Naive thymus-derived CD8-positive, alpha-beta T cell (primary cell): Measurements from ENCODE around the gene FLYWCH2. TPM values are rescaled to one million over a fixed set of nuclear protein-coding genes. Genes with fewer than 3 reads are reported as not detected.

Source experiments
- ATAC-seq, 2 donors: fragments of 150-1000 bp; cut with Tn5 transposase in 1 of 2; sonication (Bioruptor Pico), chemical (Tn5 transposase) in 1 of 2; 1 replicate in 1 of 2; 2 replicates in 1 of 2; pipeline ENCODE4 v1.10.0; 2021; ENCODE audit warnings: mild to moderate bottlenecking in 2 of 2, moderate library complexity in 2 of 2
- POLR2A ChIA-PET: fragments of 350-600 bp; sonication (Branson Sonifier 250); formaldehyde crosslinking; loops from one replicate; lab custom pipeline; 2021; ENCODE audit warnings: antibody characterized with exemption; lab: Charles Lee
- DNase-seq, 10 donors: peaks; one replicate each; pipeline versions ENCODE4 v3.0.0 to v3.0.0-alpha.2; 2020 to 2022
- H3K27ac Mint-ChIP-seq, 10 donors: one replicate each; pipeline ENCODE4 v1.8.0; 2020 to 2022; ENCODE audit warnings: mild to moderate bottlenecking in 10 of 10, mixed read lengths in 10 of 10, moderate library complexity in 4 of 10, inconsistent platforms in 1 of 10
- H3K27me3 Mint-ChIP-seq, 5 donors: one replicate each; pipeline ENCODE4 v1.8.0; 2021 to 2022; ENCODE audit warnings: mixed read lengths in 5 of 5
- H3K36me3 Mint-ChIP-seq, 3 donors: one replicate each; pipeline ENCODE4 v1.8.0; 2020 to 2022; ENCODE audit warnings: mixed read lengths in 3 of 3, mild to moderate bottlenecking in 2 of 3, inconsistent platforms in 1 of 3
- H3K4me1 Mint-ChIP-seq, 4 donors: one replicate each; pipeline ENCODE4 v1.8.0; 2021 to 2022; ENCODE audit warnings: mixed read lengths in 4 of 4
- H3K4me3 Mint-ChIP-seq, 10 donors: one replicate each; pipeline ENCODE4 v1.8.0; 2020 to 2022; ENCODE audit warnings: mild to moderate bottlenecking in 10 of 10, mixed read lengths in 10 of 10, moderate library complexity in 6 of 10, inconsistent platforms in 1 of 10
- H3K9me3 Mint-ChIP-seq, 9 donors: one replicate each; pipeline ENCODE4 v1.8.0; 2020 to 2022; ENCODE audit warnings: mixed read lengths in 9 of 9, mild to moderate bottlenecking in 3 of 9, inconsistent platforms in 1 of 9, moderate library complexity in 1 of 9
- polyA plus RNA-seq, 3 donors: library from polyadenylated mRNA; unstranded; fragments of 300-500 nt; fragmentation: Illumina TruSeq; gene quantifications; one replicate each; pipeline ENCODE4 v1.2.3, GENCODE V29; 2021
- total RNA-seq, 8 experiments: library from RNA in 2 of 8; stranded (reverse) in 2 of 8; gene quantifications; one replicate each; pipeline ENCODE4 v1.2.3 and lab custom pipeline; 2021 to 2026

The FLYWCH2 gene
- total and polyA plus RNA-seq, 5 experiments from 2014 or later: 18.0 to 28.8 (median 26.0) TPM

- ATAC-seq (peak in 1 of 2 donors; percentile 39), DNase-seq (peak in 1 of 10 donors; percentile 16)
- H3K4me3 Mint-ChIP-seq: peak overlapping the region in 4 of 10 donors; percentile 7 to 58 (median 20)
- POLR2A ChIA-PET: no interaction called here
- H3K27ac Mint-ChIP-seq: peak overlapping the region in 5 of 10 donors; percentile 1 to 43 (median 37)
- H3K27me3 Mint-ChIP-seq: peaks cover 4 to 23% (median 9%) of the 10 kb centered on the region in 5 donors
- peaks cover 0 to 8% (median 4%) of the 10 kb centered on the region in 3 donors for H3K36me3 Mint-ChIP-seq
- H3K4me1 Mint-ChIP-seq: peaks cover 3 to 18% (median 7%) of the 10 kb centered on the region in 4 donors
- H3K9me3 Mint-ChIP-seq: peaks cover under 1 to 13% (median 9%) of the 10 kb centered on the region in 9 donors
Measured at GRCh38 chr16:2856061-2856670, 26.8 kb upstream of the FLYWCH2 start.

GRCh38 chr16:2856686-2857450 is 26.1 kb upstream of the FLYWCH2 start:
- DNase-seq (no peak), ATAC-seq (no peak)
- Mint-ChIP-seq H3K27ac (peak overlapping the region in 1 of 10 donors; percentile 35), H3K36me3 (peaks cover 0 to 8% (median 6%) of the 10 kb centered on the region in 3 donors), H3K4me3 (peak overlapping the region in 3 of 10 donors; percentile 32 to 92 (median 76)), H3K4me1 (peaks cover 3 to 18% (median 8%) of the 10 kb centered on the region in 4 donors), H3K27me3 (peaks cover 6 to 27% (median 13%) of the 10 kb centered on the region in 5 donors), H3K9me3 (peaks cover 2 to 13% (median 9%) of the 10 kb centered on the region in 9 donors)
- POLR2A ChIA-PET: no interaction called here

GRCh38 chr16:2857451-2858244 is 25.4 kb upstream of the FLYWCH2 start, which contains the start of gene PRSS22:
Gene PRSS22, minus strand, starts transcription at chr16:2858170. Its CDS starts 66 bp downstream, at chr16:2858104.
- Mint-ChIP-seq H3K36me3 (peaks cover 0 to 8% (median 6%) of the 10 kb centered on the region in 3 donors), H3K4me3 (peak within 1 kb of the TSS; percentile 64 to 92 (median 81)), H3K4me1 (peaks cover 3 to 18% (median 8%) of the 10 kb centered on the region in 4 donors), H3K27me3 (peaks cover 6 to 27% (median 13%) of the 10 kb centered on the region in 5 donors), H3K9me3 (peaks cover 2 to 13% (median 9%) of the 10 kb centered on the region in 9 donors), H3K27ac (peak within 1 kb of the TSS in 5 of 10 donors; percentile 24 to 85 (median 63))
- DNase-seq: peak in 2 of 10 donors; percentile 19 to 23
- peak; percentile 59 to 68 for ATAC-seq
- POLR2A ChIA-PET: interaction anchor here (1.0 kb wide), 1 partner anchor 25 kb away, joined by 5 read pairs; the partner anchor contains the start of gene FLYWCH2

GRCh38 chr16:2858245-2859025 is 24.6 kb upstream of the FLYWCH2 start:
- Mint-ChIP-seq H3K9me3 (peaks cover 2 to 13% (median 9%) of the 10 kb centered on the region in 9 donors), H3K36me3 (peaks cover 0 to 8% (median 6%) of the 10 kb centered on the region in 3 donors), H3K27ac (no peak overlapping the region), H3K27me3 (peaks cover 6 to 27% (median 13%) of the 10 kb centered on the region in 5 donors), H3K4me1 (peaks cover 3 to 18% (median 8%) of the 10 kb centered on the region in 4 donors), H3K4me3 (peak overlapping the region in 4 of 10 donors; percentile 10 to 92 (median 62))
- DNase-seq: no peak
- ATAC-seq: peak; percentile 14 to 34
- POLR2A ChIA-PET: interaction anchor here (1.0 kb wide), 1 partner anchor 24 kb away, joined by 5 read pairs; the partner anchor contains the start of gene FLYWCH2

- peaks cover 0 to 2% (median under 1%) of the 10 kb centered on the region in 3 donors for H3K36me3 Mint-ChIP-seq
- H3K9me3 Mint-ChIP-seq: peaks cover 0 to 3% (median 2%) of the 10 kb centered on the region in 9 donors
- peaks cover 6 to 27% (median 13%) of the 10 kb centered on the region in 5 donors for H3K27me3 Mint-ChIP-seq
- H3K4me1 Mint-ChIP-seq: peaks cover 3 to 18% (median 8%) of the 10 kb centered on the region in 4 donors
- DNase-seq: no peak
- H3K27ac Mint-ChIP-seq: no peak overlapping the region
- H3K4me3 Mint-ChIP-seq: no peak overlapping the region
- ATAC-seq: no peak
- POLR2A ChIA-PET: no interaction called here
Measured at GRCh38 chr16:2859686-2860265, 23.2 kb upstream of the FLYWCH2 start.

GRCh38 chr16:2860826-2861567 is 22.0 kb upstream of the FLYWCH2 start:
- H3K4me3 Mint-ChIP-seq: no peak overlapping the region
- peak overlapping the region in 1 of 10 donors; percentile 53 for H3K27ac Mint-ChIP-seq
- no peak for ATAC-seq
- H3K9me3 Mint-ChIP-seq: peaks cover 0 to 3% (median 0%) of the 10 kb centered on the region in 9 donors
- peaks cover 3 to 18% (median 13%) of the 10 kb centered on the region in 4 donors for H3K4me1 Mint-ChIP-seq
- H3K27me3 Mint-ChIP-seq: peaks cover 6 to 27% (median 13%) of the 10 kb centered on the region in 5 donors
- DNase-seq: no peak
- POLR2A ChIA-PET: no interaction called here
- peaks cover 0 to 2% (median 0%) of the 10 kb centered on the region in 3 donors for H3K36me3 Mint-ChIP-seq

GRCh38 chr16:2865651-2866050 is 17.4 kb upstream of the FLYWCH2 start:
- DNase-seq (no peak), ATAC-seq (no peak)
- peak overlapping the region in 2 of 10 donors; percentile 51 to 68 for H3K27ac Mint-ChIP-seq
- H3K4me3 Mint-ChIP-seq: no peak overlapping the region
- H3K36me3 Mint-ChIP-seq: peaks cover 0 to 2% (median 0%) of the 10 kb centered on the region in 3 donors
- H3K4me1 Mint-ChIP-seq: peaks cover 6 to 26% (median 21%) of the 10 kb centered on the region in 4 donors
- POLR2A ChIA-PET: interaction anchor here (0.5 to 1.9 kb wide), 2 partner anchors 17 to 117 kb away, joined by 4 to 5 read pairs; partner anchors contain the start of gene FLYWCH2
- H3K27me3 Mint-ChIP-seq: peaks cover 0 to 9% (median 7%) of the 10 kb centered on the region in 5 donors
- peaks cover 0 to 3% (median 0%) of the 10 kb centered on the region in 9 donors for H3K9me3 Mint-ChIP-seq

GRCh38 chr16:2866431-2866830 is 16.6 kb upstream of the FLYWCH2 start:
- ATAC-seq (peak in 1 of 2 donors; percentile 21), DNase-seq (no peak)
- no peaks in the 10 kb centered on the region for H3K9me3 Mint-ChIP-seq
- POLR2A ChIA-PET: interaction anchor here (1.9 kb wide), 1 partner anchor 17 kb away, joined by 5 read pairs; the partner anchor contains the start of gene FLYWCH2
- H3K36me3 Mint-ChIP-seq: no peaks in the 10 kb centered on the region
- peak overlapping the region in 6 of 10 donors; percentile 8 to 76 (median 60) for H3K27ac Mint-ChIP-seq
- peaks cover 0 to 4% (median 2%) of the 10 kb centered on the region in 5 donors for H3K27me3 Mint-ChIP-seq
- peak overlapping the region in 8 of 10 donors; percentile 16 to 74 (median 52) for H3K4me3 Mint-ChIP-seq
- peaks cover 6 to 26% (median 19%) of the 10 kb centered on the region in 4 donors for H3K4me1 Mint-ChIP-seq

- DNase-seq: no peak
- Mint-ChIP-seq H3K9me3 (no peaks in the 10 kb centered on the region), H3K27ac (peak overlapping the region in 8 of 10 donors; percentile 69 to 93 (median 87)), H3K4me1 (peaks cover 6 to 26% (median 19%) of the 10 kb centered on the region in 4 donors), H3K4me3 (peak overlapping the region; percentile 82 to 90 (median 86)), H3K36me3 (no peaks in the 10 kb centered on the region), H3K27me3 (peaks cover 0 to 2% (median 0%) of the 10 kb centered on the region in 5 donors)
- POLR2A ChIA-PET: interaction anchor here (1.2 to 1.8 kb wide), 8 partner anchors 15 to 115 kb away, joined by 5 to 17 read pairs (median 9); partner anchors contain the start of genes ELOB, FLYWCH1, FLYWCH2 and SRRM2
- no peak for ATAC-seq
Measured at GRCh38 chr16:2867661-2867986, 15.4 kb upstream of the FLYWCH2 start.
